Epithelial cell of esophagus (primary cell): ENCODE data around the gene IL10RB.

ENCODE experiments used
- DNase-seq: peaks from one replicate; pipeline ENCODE4 v3.0.0; 2010; ENCODE audit warnings: low read depth
- H3K4me3 ChIP-seq: 2 replicates; pipeline ENCODE4 v1.5.1; 2011; ENCODE audit warnings: mild to moderate bottlenecking, low read length, control low read depth
- TF ChIP-seq, protein P1 (sequence below): IDR thresholded peaks from 2 replicates; pipeline ENCODE4 v1.5.1; 2011; ENCODE audit warnings: low read depth, mild to moderate bottlenecking, low read length, control low read depth, inconsistent platforms; ENCODE audit not compliant: insufficient read depth; ENCODE audit errors: missing control alignments

The IL10RB gene

GRCh38 chr21:33339918-33340317, 73.8 kb downstream of the IL10RB start:
- TF ChIP-seq, protein P1, sequence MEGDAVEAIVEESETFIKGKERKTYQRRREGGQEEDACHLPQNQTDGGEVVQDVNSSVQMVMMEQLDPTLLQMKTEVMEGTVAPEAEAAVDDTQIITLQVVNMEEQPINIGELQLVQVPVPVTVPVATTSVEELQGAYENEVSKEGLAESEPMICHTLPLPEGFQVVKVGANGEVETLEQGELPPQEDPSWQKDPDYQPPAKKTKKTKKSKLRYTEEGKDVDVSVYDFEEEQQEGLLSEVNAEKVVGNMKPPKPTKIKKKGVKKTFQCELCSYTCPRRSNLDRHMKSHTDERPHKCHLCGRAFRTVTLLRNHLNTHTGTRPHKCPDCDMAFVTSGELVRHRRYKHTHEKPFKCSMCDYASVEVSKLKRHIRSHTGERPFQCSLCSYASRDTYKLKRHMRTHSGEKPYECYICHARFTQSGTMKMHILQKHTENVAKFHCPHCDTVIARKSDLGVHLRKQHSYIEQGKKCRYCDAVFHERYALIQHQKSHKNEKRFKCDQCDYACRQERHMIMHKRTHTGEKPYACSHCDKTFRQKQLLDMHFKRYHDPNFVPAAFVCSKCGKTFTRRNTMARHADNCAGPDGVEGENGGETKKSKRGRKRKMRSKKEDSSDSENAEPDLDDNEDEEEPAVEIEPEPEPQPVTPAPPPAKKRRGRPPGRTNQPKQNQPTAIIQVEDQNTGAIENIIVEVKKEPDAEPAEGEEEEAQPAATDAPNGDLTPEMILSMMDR = no peak
- H3K4me3 ChIP-seq = no peak overlapping the region
- no peak for DNase-seq

- TF ChIP-seq, protein P1 = no peak
- no peak overlapping the region for H3K4me3 ChIP-seq
- no peak for DNase-seq
Observed at GRCh38 chr21:33345751-33346238, 79.6 kb downstream of the IL10RB start.
